HepG2 (cell line): ENCODE data around the gene MTR. TPM values are rescaled to one million over a fixed set of nuclear protein-coding genes. Genes with fewer than 3 reads are reported as not detected.

Experiments used
- ARHGAP35 ChIP-seq: sonication (generic); formaldehyde crosslinking; IDR thresholded peaks from 2 replicates; pipeline ENCODE4 v1.9.0; 2022; ENCODE audit warnings: mild to moderate bottlenecking, inconsistent platforms, moderate library complexity, missing genetic modification reagents, borderline replicate concordance
- DNMT1 ChIP-seq: sonication (generic); formaldehyde crosslinking; IDR thresholded peaks from 2 replicates; pipeline ENCODE4 v1.5.1; 2020; ENCODE audit warnings: mild to moderate bottlenecking, missing genetic modification reagents
- DR1 ChIP-seq: sonication (generic); formaldehyde crosslinking; IDR thresholded peaks from 2 replicates; pipeline ENCODE4 v1.8.0; 2021; ENCODE audit warnings: mild to moderate bottlenecking, missing genetic modification reagents, inconsistent platforms
- HIVEP1 ChIP-seq: sonication (generic); formaldehyde crosslinking; IDR thresholded peaks from 2 replicates; pipeline ENCODE4 v1.4.0; 2020; ENCODE audit warnings: mild to moderate bottlenecking, missing genetic modification reagents
- HNRNPLL ChIP-seq: fragments of 200-400 bp; formaldehyde crosslinking; IDR thresholded peaks from 2 replicates; pipeline ENCODE4 v1.6.1; 2017; ENCODE audit warnings: mild to moderate bottlenecking, low read depth, low read length; ENCODE audit not compliant: poor library complexity, severe bottlenecking
- KMT2A ChIP-seq: sonication (generic); formaldehyde crosslinking; IDR thresholded peaks from 2 replicates; pipeline ENCODE4 v1.4.0; 2020; ENCODE audit warnings: missing genetic modification reagents
- MED1 ChIP-seq: sonication (generic); formaldehyde crosslinking; IDR thresholded peaks from 2 replicates; pipeline ENCODE4 v1.4.0; 2020; ENCODE audit warnings: missing genetic modification reagents
- NR2F1 ChIP-seq, 2 experiments: fragments of 450-650 bp in 1 of 2; formaldehyde crosslinking in 1 of 2; IDR thresholded peaks; 2 replicates each; pipeline versions ENCODE4 v1.5.0 to v1.6.1; 2016 to 2020; ENCODE audit warnings: mild to moderate bottlenecking in 1 of 2, missing compliant biosample characterization in 1 of 2, missing genetic modification reagents in 1 of 2, moderate library complexity in 1 of 2
- SAP130 ChIP-seq: IDR thresholded peaks from 2 replicates; pipeline ENCODE4 v1.6.1; 2016; ENCODE audit warnings: low read depth
- SP140L ChIP-seq: sonication (generic); formaldehyde crosslinking; IDR thresholded peaks from 2 replicates; pipeline ENCODE4 v1.4.0; 2020; ENCODE audit warnings: missing genetic modification reagents, borderline replicate concordance
- TAF15 ChIP-seq: fragments of 200-400 bp; formaldehyde crosslinking; IDR thresholded peaks from one replicate; pipeline ENCODE4 v1.6.1; 2018; ENCODE audit warnings: mild to moderate bottlenecking, low read depth, low read length; ENCODE audit not compliant: poor library complexity, severe bottlenecking
- ZNF343 ChIP-seq: sonication (generic); formaldehyde crosslinking; IDR thresholded peaks from 2 replicates; pipeline ENCODE4 v1.4.0; 2020; ENCODE audit warnings: mild to moderate bottlenecking, missing genetic modification reagents
- ZNF432 ChIP-seq: sonication (generic); formaldehyde crosslinking; IDR thresholded peaks from 2 replicates; pipeline ENCODE4 v1.5.0; 2020; ENCODE audit warnings: missing genetic modification reagents, mild to moderate bottlenecking, borderline replicate concordance
- ZNF547 ChIP-seq: sonication (generic); formaldehyde crosslinking; IDR thresholded peaks from 2 replicates; pipeline ENCODE4 v1.5.1; 2020; ENCODE audit warnings: mild to moderate bottlenecking, missing genetic modification reagents
- ZNF564 ChIP-seq: sonication (generic); formaldehyde crosslinking; IDR thresholded peaks from 2 replicates; pipeline ENCODE4 v1.8.1; 2023; ENCODE audit warnings: mild to moderate bottlenecking, missing genetic modification reagents
- ZNF816 ChIP-seq: sonication (generic); formaldehyde crosslinking; IDR thresholded peaks from 2 replicates; pipeline ENCODE4 v1.8.0; 2022; ENCODE audit warnings: missing genetic modification reagents, mild to moderate bottlenecking, borderline replicate concordance
- polyA plus RNA-seq, 8 experiments: library from polyadenylated mRNA; depleted of rRNA in 3 of 8; stranded (reverse) in 7 of 8; unstranded in 1 of 8; fragments of >200 nt; fragmentation: Illumina TruSeq in 4 of 8; extraction: Trizol in 4 of 8; gene quantifications; 2 replicates each; pipeline versions ENCODE4 v1.2.1 to v1.2.3, GENCODE V29; 2011 to 2016; ENCODE audit warnings: low read depth in 4 of 8, missing spikeins in 1 of 8, mixed read lengths in 1 of 8; ENCODE audit not compliant: insufficient read depth in 1 of 8
- total RNA-seq, 5 experiments: library from RNA; depleted of rRNA; stranded (reverse); fragments of >200 nt; fragmentation: Illumina TruSeq; extraction: Trizol; gene quantifications; 2 replicates each; pipeline ENCODE4 v1.2.3, GENCODE V29; 2016; ENCODE audit warnings: low read depth in 1 of 5
- TF ChIP-seq, protein P1 (sequence below): sonication (generic); formaldehyde crosslinking; IDR thresholded peaks from 2 replicates; pipeline ENCODE4 v1.4.0; 2020; ENCODE audit warnings: missing genetic modification reagents
- TF ChIP-seq, protein P2 (sequence below): sonication (generic); formaldehyde crosslinking; IDR thresholded peaks from 2 replicates; pipeline ENCODE4 v1.5.0; 2020; ENCODE audit warnings: mild to moderate bottlenecking, missing genetic modification reagents
- TF ChIP-seq, protein P3 (sequence below): sonication (generic); formaldehyde crosslinking; IDR thresholded peaks from 2 replicates; pipeline ENCODE4 v1.4.0; 2020; ENCODE audit warnings: missing genetic modification reagents

Gene MTR
- total and polyA plus RNA-seq, 2 of the 13 experiments (the other 11 are each of a cell fraction or from before 2014, with no cell fraction given) = 16.3 to 36.1 TPM

DNA sequence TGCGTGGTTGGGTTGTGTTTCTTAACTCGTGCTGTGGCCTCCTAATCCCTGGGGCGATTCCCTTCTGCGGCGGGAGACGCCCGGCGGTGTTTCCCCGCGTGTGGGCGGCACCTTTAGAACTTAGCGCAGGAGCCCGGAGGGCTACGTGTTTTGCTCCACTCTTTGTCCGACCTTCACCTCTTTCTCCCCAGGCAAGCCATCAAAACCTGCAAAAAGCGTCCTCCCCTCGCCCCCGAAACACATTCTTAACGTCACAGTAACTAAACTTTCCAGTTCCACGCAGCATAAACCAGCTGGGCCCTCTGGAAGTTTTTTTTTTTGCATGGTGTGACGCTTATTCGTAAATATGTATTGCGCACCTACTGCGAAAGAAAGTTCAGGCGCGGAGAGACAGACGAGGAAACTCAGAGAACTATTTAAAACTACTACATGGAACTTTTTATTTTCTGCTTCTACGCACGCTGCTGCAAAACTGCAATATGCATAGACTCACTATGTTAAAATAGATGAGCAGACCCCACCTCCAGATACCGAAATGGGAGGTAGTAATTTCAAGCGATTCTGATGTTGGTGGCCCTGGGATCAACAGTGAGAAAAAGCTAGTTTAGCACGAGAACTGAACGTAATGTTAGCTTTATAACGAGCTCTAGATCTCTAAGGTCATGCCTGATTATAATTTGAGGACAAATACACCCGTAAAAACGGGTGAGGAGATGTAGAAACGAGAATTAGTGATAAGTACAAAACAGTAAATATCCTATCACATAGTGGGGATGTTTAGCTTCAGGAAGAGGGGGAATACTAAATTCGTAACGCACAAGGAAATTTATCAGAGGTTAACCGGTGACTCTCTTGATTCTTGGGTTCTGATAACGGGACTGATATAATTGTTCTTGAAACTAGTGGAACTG is 920 bp downstream of the MTR start (continued):
- TF ChIP-seq DNMT1 (CRISPR knock-in tag) (peak; percentile 78; the same call in 1 of the 2 replicates), ZNF343 (CRISPR knock-in tag) (no peak), NR2F1 (CRISPR knock-in tag; IDR thresholded peaks at IDR 0.05) (no peak), KMT2A (CRISPR knock-in tag) (0 out of 2 replicates have a peak, but pooled peaks have one; percentile 35), ZNF547 (CRISPR knock-in tag) (0 out of 2 replicates have a peak, but pooled peaks have one; percentile 31), HNRNPLL (peak; percentile 91), DR1 (CRISPR knock-in tag) (no peak), HIVEP1 (CRISPR knock-in tag) (peak; percentile 26; the same call in 1 of the 2 replicates), MED1 (no peak), ZNF564 (CRISPR knock-in tag) (peak; percentile 22; the same call in 1 of the 2 replicates), SAP130 (CRISPR knock-in tag) (no peak), TAF15 (no peak), ZNF432 (CRISPR knock-in tag) (0 out of 2 replicates have a peak, but pooled peaks have one; percentile 36), SP140L (CRISPR knock-in tag) (no peak), ZNF816 (CRISPR knock-in tag) (no peak), ARHGAP35 (CRISPR knock-in tag) (0 out of 2 replicates have a peak, but pooled peaks have one; percentile 5)
- TF ChIP-seq, protein P1, sequence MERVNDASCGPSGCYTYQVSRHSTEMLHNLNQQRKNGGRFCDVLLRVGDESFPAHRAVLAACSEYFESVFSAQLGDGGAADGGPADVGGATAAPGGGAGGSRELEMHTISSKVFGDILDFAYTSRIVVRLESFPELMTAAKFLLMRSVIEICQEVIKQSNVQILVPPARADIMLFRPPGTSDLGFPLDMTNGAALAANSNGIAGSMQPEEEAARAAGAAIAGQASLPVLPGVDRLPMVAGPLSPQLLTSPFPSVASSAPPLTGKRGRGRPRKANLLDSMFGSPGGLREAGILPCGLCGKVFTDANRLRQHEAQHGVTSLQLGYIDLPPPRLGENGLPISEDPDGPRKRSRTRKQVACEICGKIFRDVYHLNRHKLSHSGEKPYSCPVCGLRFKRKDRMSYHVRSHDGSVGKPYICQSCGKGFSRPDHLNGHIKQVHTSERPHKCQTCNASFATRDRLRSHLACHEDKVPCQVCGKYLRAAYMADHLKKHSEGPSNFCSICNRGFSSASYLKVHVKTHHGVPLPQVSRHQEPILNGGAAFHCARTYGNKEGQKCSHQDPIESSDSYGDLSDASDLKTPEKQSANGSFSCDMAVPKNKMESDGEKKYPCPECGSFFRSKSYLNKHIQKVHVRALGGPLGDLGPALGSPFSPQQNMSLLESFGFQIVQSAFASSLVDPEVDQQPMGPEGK (CRISPR knock-in tag) = 0 out of 2 replicates have a peak, but pooled peaks have one; percentile 3
- TF ChIP-seq, protein P2, sequence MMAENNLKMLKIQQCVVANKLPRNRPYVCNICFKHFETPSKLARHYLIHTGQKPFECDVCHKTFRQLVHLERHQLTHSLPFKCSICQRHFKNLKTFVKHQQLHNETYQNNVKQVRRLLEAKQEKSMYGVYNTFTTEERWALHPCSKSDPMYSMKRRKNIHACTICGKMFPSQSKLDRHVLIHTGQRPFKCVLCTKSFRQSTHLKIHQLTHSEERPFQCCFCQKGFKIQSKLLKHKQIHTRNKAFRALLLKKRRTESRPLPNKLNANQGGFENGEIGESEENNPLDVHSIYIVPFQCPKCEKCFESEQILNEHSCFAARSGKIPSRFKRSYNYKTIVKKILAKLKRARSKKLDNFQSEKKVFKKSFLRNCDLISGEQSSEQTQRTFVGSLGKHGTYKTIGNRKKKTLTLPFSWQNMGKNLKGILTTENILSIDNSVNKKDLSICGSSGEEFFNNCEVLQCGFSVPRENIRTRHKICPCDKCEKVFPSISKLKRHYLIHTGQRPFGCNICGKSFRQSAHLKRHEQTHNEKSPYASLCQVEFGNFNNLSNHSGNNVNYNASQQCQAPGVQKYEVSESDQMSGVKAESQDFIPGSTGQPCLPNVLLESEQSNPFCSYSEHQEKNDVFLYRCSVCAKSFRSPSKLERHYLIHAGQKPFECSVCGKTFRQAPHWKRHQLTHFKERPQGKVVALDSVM (CRISPR knock-in tag) = 0 out of 2 replicates have a peak, but pooled peaks have one; percentile 7
- TF ChIP-seq, protein P3, sequence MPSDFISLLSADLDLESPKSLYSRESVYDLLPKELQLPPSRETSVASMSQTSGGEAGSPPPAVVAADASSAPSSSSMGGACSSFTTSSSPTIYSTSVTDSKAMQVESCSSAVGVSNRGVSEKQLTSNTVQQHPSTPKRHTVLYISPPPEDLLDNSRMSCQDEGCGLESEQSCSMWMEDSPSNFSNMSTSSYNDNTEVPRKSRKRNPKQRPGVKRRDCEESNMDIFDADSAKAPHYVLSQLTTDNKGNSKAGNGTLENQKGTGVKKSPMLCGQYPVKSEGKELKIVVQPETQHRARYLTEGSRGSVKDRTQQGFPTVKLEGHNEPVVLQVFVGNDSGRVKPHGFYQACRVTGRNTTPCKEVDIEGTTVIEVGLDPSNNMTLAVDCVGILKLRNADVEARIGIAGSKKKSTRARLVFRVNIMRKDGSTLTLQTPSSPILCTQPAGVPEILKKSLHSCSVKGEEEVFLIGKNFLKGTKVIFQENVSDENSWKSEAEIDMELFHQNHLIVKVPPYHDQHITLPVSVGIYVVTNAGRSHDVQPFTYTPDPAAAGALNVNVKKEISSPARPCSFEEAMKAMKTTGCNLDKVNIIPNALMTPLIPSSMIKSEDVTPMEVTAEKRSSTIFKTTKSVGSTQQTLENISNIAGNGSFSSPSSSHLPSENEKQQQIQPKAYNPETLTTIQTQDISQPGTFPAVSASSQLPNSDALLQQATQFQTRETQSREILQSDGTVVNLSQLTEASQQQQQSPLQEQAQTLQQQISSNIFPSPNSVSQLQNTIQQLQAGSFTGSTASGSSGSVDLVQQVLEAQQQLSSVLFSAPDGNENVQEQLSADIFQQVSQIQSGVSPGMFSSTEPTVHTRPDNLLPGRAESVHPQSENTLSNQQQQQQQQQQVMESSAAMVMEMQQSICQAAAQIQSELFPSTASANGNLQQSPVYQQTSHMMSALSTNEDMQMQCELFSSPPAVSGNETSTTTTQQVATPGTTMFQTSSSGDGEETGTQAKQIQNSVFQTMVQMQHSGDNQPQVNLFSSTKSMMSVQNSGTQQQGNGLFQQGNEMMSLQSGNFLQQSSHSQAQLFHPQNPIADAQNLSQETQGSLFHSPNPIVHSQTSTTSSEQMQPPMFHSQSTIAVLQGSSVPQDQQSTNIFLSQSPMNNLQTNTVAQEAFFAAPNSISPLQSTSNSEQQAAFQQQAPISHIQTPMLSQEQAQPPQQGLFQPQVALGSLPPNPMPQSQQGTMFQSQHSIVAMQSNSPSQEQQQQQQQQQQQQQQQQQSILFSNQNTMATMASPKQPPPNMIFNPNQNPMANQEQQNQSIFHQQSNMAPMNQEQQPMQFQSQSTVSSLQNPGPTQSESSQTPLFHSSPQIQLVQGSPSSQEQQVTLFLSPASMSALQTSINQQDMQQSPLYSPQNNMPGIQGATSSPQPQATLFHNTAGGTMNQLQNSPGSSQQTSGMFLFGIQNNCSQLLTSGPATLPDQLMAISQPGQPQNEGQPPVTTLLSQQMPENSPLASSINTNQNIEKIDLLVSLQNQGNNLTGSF (CRISPR knock-in tag) = no peak
